Measurements from ENCODE around the gene DOCK11.

Gene DOCK11

GRCh38 chrX:118534716-118535493, 39.3 kb downstream of the DOCK11 start:
- no peak for DNase-seq

DNA sequence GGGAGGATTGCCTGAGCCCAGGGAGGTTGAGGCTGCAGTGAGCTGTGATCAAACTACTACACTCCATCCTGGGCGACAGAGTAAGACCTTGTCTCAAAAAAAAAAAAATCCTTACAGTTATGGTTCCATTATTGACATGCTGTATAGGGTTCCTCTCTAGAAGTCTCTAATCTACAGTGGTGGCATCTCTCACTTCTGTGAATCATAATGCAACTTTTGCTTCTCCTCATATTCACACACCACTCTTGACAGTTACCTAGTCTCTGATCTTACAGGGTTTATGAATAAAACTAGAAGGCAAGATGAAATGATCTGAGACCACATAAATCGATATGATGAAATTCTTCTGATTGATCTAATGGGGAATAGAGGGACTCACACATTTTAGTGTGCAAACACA, 40.6 kb downstream of the DOCK11 start:
- no peak for DNase-seq

DNA sequence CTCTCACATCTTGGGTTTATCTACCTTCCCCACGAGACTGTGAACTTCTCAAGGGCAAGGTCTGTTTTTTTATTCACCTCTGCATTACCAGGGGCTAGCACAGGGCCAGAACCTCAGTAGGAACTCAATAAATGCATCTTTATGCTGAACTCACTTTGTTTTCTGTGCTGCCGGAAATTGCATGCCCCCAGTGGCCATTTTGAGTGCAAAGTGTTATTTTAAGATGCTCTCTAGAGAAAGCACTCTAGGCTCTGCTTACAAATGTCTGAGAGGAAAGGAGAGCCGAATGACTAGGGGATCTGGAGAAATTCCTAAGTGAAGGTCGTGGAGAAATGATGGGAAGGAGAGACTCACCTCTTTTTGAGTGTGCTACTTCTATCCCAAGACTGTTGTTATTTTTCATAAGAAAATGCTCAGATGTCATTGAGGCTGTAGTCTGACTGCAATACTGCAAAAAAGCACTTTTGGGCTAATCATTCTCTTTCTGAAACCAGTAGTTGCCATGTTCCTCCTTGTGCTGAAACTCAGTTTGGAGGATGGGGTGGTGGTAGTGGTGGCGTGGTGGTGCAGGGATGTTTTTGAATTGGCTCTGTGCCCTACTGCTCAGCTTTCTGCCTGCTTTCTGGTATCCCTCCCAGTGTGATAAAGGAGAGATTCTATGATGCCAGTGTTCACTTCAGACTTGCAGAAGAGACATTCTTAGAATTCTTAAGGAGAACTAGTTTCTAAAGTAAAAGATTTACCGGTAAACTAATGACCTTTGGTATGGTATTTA, 41.3 kb downstream of the DOCK11 start:
- no peak for DNase-seq

GRCh38 chrX:118538386-118538785, 42.8 kb downstream of the DOCK11 start:
- DNase-seq: no peak

- DNase-seq: no peak
Observed at GRCh38 chrX:118540342-118540741, 44.7 kb downstream of the DOCK11 start.

DNA sequence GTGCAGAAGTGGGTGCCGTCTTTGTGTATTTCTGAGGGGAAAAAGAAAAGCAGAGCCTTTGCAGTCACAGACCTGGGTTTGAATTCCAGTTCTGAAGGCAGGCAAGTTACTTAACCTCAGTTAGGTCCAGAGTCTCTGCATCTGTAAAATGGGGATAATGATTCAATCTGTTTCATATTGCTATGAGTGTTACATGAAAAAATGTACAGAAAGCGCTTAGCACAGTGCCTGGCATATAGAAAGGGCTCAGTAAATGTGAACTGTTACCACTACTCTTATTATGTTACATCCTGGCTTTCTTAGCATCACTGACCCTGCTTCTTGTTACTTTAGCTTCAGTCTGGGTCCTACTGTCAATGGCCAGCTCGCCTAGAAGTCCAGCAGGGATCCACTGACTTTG, 45.9 kb downstream of the DOCK11 start:
- no peak for DNase-seq

GRCh38 chrX:118545510-118545909, 49.9 kb downstream of the DOCK11 start:
- no peak for DNase-seq

DNA sequence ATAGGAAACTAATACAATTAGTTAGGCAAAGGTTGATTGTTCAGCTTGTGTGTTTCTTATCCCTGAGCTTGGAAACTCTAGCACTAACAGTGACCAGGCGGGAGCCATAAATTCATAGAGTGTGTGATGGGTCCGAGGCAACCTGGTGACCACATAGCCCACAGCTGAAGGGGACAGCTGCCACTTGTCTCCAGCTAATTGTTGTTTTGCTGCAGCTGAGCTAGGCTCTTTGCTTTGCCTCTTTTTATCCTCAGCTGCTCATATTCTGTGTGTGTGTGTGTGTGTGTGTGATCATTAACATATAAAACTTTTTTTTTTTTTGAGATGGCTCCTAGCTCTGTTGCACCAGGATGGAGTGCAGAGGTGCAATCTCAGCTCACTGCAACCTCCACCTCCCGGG, 53.2 kb downstream of the DOCK11 start:
- no peak for DNase-seq

- DNase-seq: no peak
Observed at GRCh38 chrX:118550792-118551191, 55.2 kb downstream of the DOCK11 start.

GRCh38 chrX:118551426-118551825, 55.8 kb downstream of the DOCK11 start:
- no peak for DNase-seq

DNA sequence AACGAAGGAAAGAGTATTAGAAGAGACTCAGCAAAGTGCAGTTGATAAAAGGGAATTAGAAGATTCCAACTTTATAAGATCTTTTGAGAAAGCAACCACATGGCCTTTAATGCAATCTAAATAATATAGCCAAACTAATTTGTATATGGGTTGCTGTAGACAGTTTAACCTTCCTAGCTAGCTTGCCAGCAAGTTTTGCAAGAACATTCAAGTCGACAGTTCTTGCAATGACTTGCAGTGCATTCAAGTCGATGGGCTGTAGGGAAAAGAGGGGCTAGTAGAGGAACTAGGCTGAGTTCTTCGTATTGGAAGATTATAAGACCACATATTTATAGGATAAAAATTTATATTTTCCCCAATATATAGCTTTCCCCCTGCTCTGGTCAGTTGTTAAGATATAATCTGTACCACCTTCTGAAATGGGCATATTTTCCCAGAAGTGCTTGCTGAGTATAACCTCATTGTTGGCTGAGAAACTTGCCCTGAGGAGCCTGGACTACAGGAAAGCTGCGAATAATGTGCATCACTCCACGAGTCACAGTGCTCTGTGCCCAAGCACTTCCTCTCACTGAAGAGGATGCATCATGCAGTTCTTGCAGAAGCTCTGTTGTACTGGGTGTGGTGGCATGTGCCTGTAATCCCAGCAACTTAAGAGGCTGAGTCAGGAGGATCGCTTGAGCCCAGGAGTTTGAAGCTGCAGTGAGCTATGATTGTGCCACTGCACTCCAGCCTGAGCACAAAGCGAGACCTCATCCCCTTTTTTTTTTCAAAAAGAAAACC, 56.7 kb downstream of the DOCK11 start:
- DNase-seq: no peak

- DNase-seq: no peak
Observed at GRCh38 chrX:118553042-118553710, 57.6 kb downstream of the DOCK11 start.

GRCh38 chrX:118554511-118554910, 58.9 kb downstream of the DOCK11 start:
- DNase-seq: no peak

DNA sequence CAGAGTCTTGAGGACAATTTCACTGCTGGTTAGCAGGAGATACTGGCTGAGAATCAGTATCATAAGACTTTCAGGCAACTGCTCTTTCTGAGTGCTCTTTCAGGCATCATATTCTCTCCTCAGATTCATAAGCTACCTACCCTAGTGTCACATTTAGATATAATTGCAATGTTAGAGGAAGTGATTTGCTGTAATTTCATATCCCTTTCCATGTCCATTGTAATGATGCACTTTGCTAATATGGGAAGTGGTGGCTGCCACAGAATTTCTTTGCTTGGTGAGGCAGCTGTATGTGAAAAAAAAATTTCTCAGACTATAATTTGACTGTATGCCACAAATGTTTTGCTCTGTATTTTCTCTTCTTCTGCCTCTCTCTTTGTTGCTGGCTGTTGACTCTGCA, 63.3 kb downstream of the DOCK11 start:
- DNase-seq: no peak

DNA sequence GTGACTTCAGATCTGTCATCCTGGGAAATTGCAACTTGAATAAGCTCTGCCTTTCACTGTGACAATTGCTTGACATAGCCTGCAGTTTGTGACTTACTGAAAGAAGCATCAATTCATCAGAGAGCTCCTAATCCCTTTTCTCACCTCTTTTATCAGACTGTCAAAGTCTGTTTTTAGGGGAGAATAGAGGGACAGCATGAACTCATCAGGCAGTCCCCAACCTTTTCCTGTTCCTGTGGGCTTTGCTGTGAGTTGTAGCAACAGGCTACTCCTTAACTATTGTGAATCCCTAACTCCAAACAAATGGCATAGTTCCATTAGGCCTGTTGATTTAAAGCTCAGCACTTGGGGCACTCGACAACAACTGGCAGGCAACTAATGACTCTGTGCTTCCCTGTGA, 64.9 kb downstream of the DOCK11 start:
- DNase-seq: no peak

GRCh38 chrX:118562582-118563164, 67.1 kb downstream of the DOCK11 start:
- DNase-seq: no peak

GRCh38 chrX:118564498-118564897, 68.9 kb downstream of the DOCK11 start:
- no peak for DNase-seq

DNA sequence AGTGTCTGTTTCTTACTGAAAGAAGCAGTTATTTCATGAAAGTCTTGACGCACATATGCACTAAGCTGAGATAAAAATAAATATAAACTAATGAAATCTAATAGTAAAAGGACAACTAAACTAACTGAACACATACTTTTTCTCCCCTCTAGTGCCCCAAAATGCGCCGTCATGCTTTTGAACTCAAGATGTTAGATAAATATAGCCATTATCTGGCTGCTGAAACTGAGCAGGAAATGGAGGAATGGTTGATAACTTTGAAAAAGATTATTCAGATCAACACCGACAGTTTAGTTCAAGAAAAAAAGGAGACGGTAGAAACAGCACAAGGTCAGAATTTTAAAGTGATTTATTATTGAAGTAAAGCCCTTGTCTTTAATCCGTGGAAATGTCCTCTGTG, 70.2 kb downstream of the DOCK11 start:
- no peak for DNase-seq

- no peak for DNase-seq
Observed at GRCh38 chrX:118566359-118566758, 70.7 kb downstream of the DOCK11 start.

- no peak for DNase-seq
Observed at GRCh38 chrX:118569676-118570075, 74.1 kb downstream of the DOCK11 start.

DNA sequence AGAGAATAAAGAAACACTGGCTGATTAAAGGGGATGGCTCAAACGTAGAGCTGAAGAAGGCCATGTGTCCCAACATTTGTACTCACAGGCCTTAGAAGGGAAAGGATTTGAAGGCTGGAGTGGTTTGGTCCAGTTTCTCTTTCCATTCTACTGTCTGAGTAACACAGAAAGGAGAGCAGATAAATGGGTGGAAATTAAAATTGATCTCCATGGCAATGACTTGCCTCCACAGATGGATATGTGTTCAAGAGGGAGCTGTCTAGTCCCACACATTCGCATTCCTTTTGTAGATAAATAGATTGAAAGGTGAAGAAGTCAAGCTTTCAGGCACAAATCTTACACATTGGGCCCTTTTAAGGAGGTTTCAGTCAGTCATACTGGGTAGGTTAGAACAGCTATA, 74.6 kb downstream of the DOCK11 start:
- no peak for DNase-seq

- no peak for DNase-seq
Observed at GRCh38 chrX:118571836-118572235, 76.2 kb downstream of the DOCK11 start.

- no peak for DNase-seq
Observed at GRCh38 chrX:118574666-118575065, 79.1 kb downstream of the DOCK11 start.
